SK-MEL-5 (cell line): Measurements from ENCODE around the gene MEOX2. TPM values are rescaled to one million over a fixed set of nuclear protein-coding genes. Genes with fewer than 3 reads are reported as not detected.

Source experiments
- DNase-seq: peaks from one replicate; pipeline ENCODE4 v3.0.0-alpha.2; 2016; ENCODE audit warnings: low read depth, low spot score
- in situ Hi-C: cut with HindIII; loops from 2 replicates; pipeline ENCODE4 v1.10.0; 2016; ENCODE audit warnings: low sequenced_read_pairs, high pct_unique_total_duplicates, low pct_unique_long_range_greater_than_20kb
- total RNA-seq: library from RNA; depleted of rRNA; stranded (reverse); fragments of >200 nt; shearing (Covaris generic); gene quantifications from 2 replicates; pipeline ENCODE4 v1.2.3, GENCODE V29; 2014

The MEOX2 gene
- total RNA-seq, 1 experiment from 2014 or later: not detected

GRCh38 chr7:15647309-15647708, 39.2 kb downstream of the MEOX2 start:
- in situ Hi-C loops: no loop called here
- DNase-seq: no peak

GRCh38 chr7:15643000-15643705, 43.3 kb downstream of the MEOX2 start:
- in situ Hi-C loops: no loop called here
- DNase-seq: no peak

GRCh38 chr7:15628876-15629275, 57.6 kb downstream of the MEOX2 start:
- in situ Hi-C loops: no loop called here

GRCh38 chr7:15626041-15626440, 60.4 kb downstream of the MEOX2 start:
- in situ Hi-C loops: no loop called here

More at GRCh38 chr7:15628876-15629275, 57.6 kb downstream of the MEOX2 start:
- no peak for DNase-seq

GRCh38 chr7:15625466-15625865, 61.0 kb downstream of the MEOX2 start:
- DNase-seq: no peak
- in situ Hi-C loops: no loop called here

More at GRCh38 chr7:15626041-15626440, 60.4 kb downstream of the MEOX2 start:
- no peak for DNase-seq

- no peak for DNase-seq
- in situ Hi-C loops: no loop called here
Measured at GRCh38 chr7:15621468-15621867, 65.0 kb downstream of the MEOX2 start.

- no peak for DNase-seq
- in situ Hi-C loops: no loop called here
Measured at GRCh38 chr7:15620491-15621185, 65.8 kb downstream of the MEOX2 start.

- no peak for DNase-seq
- in situ Hi-C loops: no loop called here
Measured at GRCh38 chr7:15618275-15618674, 68.2 kb downstream of the MEOX2 start.

GRCh38 chr7:15612205-15612604, 74.3 kb downstream of the MEOX2 start:
- DNase-seq: no peak
- in situ Hi-C loops: no loop called here

GRCh38 chr7:15610503-15610902, 76.0 kb downstream of the MEOX2 start:
- no peak for DNase-seq
- in situ Hi-C loops: no loop called here

- in situ Hi-C loops: no loop called here
- no peak for DNase-seq
Measured at GRCh38 chr7:15609287-15609686, 77.2 kb downstream of the MEOX2 start.

GRCh38 chr7:15607529-15608210, 78.8 kb downstream of the MEOX2 start:
- no peak for DNase-seq
- in situ Hi-C loops: no loop called here

- in situ Hi-C loops: no loop called here
- DNase-seq: no peak
Measured at GRCh38 chr7:15606561-15606960, 79.9 kb downstream of the MEOX2 start.

GRCh38 chr7:15604166-15604565, 82.3 kb downstream of the MEOX2 start:
- in situ Hi-C loops: no loop called here
- no peak for DNase-seq

GRCh38 chr7:15603124-15603523, 83.4 kb downstream of the MEOX2 start:
- DNase-seq: peak; percentile 35
- in situ Hi-C loops: no loop called here

- no peak for DNase-seq
- in situ Hi-C loops: no loop called here
Measured at GRCh38 chr7:15602236-15602635, 84.2 kb downstream of the MEOX2 start.

GRCh38 chr7:15601175-15601574, 85.3 kb downstream of the MEOX2 start:
- in situ Hi-C loops: no loop called here
- no peak for DNase-seq

GRCh38 chr7:15600298-15600697, 86.2 kb downstream of the MEOX2 start:
- DNase-seq: no peak
- in situ Hi-C loops: no loop called here

GRCh38 chr7:15594461-15594860, 92.0 kb downstream of the MEOX2 start:
- no peak for DNase-seq
- in situ Hi-C loops: no loop called here
